NB4 (cell line): Measurements from ENCODE around the gene GPR156.
A peak's percentile ranks its signal among the peaks of the same experiment; 100 is the strongest.

Experiments
- DNase-seq: peaks from one replicate; pipeline ENCODE4 v3.0.0; 2010; ENCODE audit warnings: low read depth
- H3K4me3 ChIP-seq: one replicate; pipeline ENCODE4 v1.5.1; 2011; ENCODE audit warnings: mild to moderate bottlenecking, low read depth, low read length, moderate library complexity
- MYC ChIP-seq: IDR thresholded peaks from 2 replicates; pipeline ENCODE4 v1.6.1; 2011; ENCODE audit warnings: low read depth, low read length
- POLR2A ChIP-seq: IDR thresholded peaks from 2 replicates; pipeline ENCODE4 v1.6.1; 2011; ENCODE audit warnings: mild to moderate bottlenecking; ENCODE audit not compliant: insufficient read length; ENCODE audit errors: extremely low read depth
- TF ChIP-seq, protein P1 (sequence below): IDR thresholded peaks from 2 replicates; pipeline ENCODE4 v1.6.1; 2011; ENCODE audit warnings: low read depth, low read length
- TF ChIP-seq, protein P2 (sequence below): IDR thresholded peaks from one replicate; pipeline ENCODE4 v1.5.1; 2012; ENCODE audit warnings: low read depth, low read length

The GPR156 gene

GRCh38 chr3:120192159-120192558 is 92.9 kb downstream of the GPR156 start:
- DNase-seq, result no peak
- TF ChIP-seq, protein P1, sequence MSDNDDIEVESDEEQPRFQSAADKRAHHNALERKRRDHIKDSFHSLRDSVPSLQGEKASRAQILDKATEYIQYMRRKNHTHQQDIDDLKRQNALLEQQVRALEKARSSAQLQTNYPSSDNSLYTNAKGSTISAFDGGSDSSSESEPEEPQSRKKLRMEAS, result no peak
- no peak overlapping the region for H3K4me3 ChIP-seq

DNA sequence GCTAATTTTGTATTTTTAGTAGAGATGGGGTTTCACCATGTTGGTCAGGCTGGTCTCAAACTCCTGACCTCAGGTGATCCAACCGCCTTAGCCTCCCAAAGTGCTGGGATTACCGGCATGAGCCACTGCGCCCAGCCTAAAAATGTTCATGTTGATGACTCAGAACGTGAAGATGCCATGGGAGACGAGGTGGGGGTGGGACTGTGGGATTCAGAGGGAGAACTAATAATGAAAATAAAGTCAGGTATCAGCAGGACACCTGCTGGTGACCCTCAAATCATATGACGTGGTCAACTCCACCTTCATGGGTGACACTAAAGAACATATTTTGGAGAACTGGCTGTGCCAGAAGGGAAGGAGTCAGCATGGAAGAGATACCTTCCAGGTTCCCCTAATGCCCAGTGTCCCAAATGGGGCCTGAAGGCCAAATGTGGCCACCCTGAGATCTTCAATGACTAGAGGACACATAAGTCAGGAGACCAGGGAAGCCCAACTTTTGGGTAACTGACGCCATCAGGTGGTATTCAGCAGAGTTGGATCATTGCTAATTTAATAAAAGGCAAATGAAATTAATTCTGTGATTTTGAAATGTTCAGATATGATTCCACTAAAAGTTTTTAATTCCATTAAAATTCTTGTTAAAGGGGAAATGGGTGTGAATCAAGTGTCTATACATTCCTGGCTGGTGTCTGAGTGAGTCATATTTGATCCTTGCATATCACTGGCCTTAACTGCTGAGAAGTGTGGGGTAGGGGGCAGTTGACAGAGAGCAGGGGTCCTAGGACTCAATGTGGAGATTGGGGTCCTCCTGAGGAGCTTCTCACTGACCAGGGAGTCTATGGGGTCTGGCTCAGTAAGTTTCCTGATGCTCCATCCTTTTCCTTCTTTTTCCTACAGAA is 102.2 kb downstream of the GPR156 start:
- no peak overlapping the region for H3K4me3 ChIP-seq
- peak; percentile 29 for DNase-seq
- TF ChIP-seq, protein P1, result no peak
- TF ChIP-seq, protein P2, sequence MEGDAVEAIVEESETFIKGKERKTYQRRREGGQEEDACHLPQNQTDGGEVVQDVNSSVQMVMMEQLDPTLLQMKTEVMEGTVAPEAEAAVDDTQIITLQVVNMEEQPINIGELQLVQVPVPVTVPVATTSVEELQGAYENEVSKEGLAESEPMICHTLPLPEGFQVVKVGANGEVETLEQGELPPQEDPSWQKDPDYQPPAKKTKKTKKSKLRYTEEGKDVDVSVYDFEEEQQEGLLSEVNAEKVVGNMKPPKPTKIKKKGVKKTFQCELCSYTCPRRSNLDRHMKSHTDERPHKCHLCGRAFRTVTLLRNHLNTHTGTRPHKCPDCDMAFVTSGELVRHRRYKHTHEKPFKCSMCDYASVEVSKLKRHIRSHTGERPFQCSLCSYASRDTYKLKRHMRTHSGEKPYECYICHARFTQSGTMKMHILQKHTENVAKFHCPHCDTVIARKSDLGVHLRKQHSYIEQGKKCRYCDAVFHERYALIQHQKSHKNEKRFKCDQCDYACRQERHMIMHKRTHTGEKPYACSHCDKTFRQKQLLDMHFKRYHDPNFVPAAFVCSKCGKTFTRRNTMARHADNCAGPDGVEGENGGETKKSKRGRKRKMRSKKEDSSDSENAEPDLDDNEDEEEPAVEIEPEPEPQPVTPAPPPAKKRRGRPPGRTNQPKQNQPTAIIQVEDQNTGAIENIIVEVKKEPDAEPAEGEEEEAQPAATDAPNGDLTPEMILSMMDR, result no peak
- TF ChIP-seq POLR2A (no peak), MYC (no peak)

GRCh38 chr3:120181632-120182031 is 103.4 kb downstream of the GPR156 start:
- DNase-seq, result peak; percentile 9
- no peak overlapping the region for H3K4me3 ChIP-seq
- TF ChIP-seq, protein P2, result no peak
- TF ChIP-seq MYC (no peak), POLR2A (no peak)
- TF ChIP-seq, protein P1, result no peak

DNA sequence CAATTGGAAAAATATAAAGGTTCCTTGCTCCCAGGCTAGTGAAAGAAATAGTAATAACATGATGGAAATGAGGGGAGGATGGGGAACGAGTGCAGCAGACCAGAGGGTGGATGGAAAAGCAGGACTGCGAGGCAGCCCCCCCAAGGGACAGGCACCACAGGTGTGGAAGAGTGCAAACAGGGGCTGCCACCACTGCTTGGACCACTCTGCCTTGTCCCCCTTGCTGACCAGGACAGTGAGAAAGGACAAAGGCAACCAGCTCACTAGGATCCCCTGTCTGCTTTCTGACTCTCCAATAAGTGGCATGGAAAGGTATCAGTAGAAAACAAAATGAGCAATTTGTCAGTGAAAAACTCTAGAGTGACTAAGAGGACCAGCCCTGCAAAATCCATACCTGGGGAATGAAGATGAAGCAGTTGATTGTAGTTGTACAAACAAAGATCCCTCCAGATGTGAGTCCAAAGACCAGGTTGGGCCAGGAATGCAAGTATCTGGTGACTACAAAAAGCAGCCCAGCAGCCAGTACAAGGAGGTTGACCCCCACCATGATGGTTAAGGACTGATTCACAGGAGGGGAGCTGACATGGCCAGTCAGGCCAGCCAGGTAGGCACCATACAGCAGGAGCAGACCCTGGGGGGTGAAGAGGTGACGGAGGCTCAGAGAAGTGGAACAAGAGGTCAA is 104.2 kb downstream of the GPR156 start:
- DNase-seq, result no peak
- TF ChIP-seq, protein P1, result no peak
- H3K4me3 ChIP-seq, result no peak overlapping the region

DNA sequence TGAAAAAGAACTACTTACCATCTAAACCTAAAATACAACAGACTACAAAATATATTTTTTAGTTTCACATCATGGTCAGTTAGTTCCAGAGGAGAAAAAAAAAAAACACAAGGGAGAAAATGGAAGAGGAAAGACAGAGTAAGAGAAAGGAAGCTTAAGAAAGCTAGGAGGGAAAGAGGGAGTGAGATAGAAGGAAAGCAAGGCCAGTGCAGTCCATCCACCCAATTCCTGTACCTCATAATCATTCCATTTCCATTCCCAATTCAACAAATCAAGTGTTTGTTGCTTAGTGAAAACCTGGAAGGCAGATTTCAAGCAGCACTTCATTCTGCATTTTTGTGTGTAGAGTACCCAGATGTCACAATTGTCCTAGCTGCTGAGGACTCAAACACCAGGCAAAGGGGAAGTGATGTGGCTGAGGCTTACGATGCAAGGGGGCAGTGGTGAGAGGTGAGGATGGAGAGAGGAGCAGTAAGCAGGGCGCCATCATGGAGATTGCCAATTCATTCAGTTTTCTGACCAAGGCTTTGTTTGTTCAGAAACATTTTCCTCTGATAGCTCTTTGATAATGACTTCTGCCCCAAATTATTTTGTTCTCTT is 107.2 kb downstream of the GPR156 start:
- DNase-seq, result peak; percentile 62
- no peak for TF ChIP-seq MYC
- TF ChIP-seq, protein P2, result no peak
- TF ChIP-seq, protein P1, result no peak
- no peak for TF ChIP-seq POLR2A
- no peak overlapping the region for H3K4me3 ChIP-seq

DNA sequence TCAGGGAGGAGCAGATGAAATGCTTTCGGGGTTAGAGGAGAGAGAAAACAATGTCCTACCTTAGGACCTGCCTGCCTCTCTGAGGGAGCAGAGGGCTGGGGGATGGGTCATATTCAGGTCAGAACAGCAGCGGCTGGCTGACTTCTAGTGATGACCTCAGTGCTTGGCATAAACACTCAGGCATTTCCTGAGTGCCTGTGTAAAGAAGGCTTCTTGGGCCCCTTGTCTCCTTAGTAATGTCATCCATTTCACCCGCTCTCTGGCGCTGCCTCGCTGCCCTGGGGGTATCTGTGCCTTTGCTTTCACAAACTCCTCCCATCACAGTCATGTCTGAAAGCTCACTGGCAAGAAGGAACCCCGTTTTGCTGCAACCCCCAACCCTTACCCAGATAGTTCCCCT is 107.9 kb downstream of the GPR156 start:
- no peak overlapping the region for H3K4me3 ChIP-seq

More for the DNA sequence above, 107.9 kb downstream of the GPR156 start:
- no peak for TF ChIP-seq MYC
- no peak for DNase-seq
